Activated B cell treated with CpG ODN at 0.5 μM for 24 hours (primary cell): Measurements from ENCODE around the gene LHFPL2. TPM values are rescaled to one million over a fixed set of nuclear protein-coding genes. Genes with fewer than 3 reads are reported as not detected.

Experiments used
- ATAC-seq: fragments of 200-7000 bp; cut with Tn5 transposase; one replicate; pipeline ENCODE4 v1.10.0; 2021; ENCODE audit warnings: low read depth, mild to moderate bottlenecking, moderate library complexity
- CTCF ChIA-PET: fragments of 350-600 bp; sonication (Branson Sonifier 250); formaldehyde crosslinking; loops from one replicate; lab custom pipeline; 2021; ENCODE audit warnings: antibody characterized with exemption; lab: Charles Lee
- POLR2A ChIA-PET: fragments of 350-600 bp; sonication (Branson Sonifier 250); formaldehyde crosslinking; loops from one replicate; lab custom pipeline; 2021; ENCODE audit warnings: antibody characterized with exemption; lab: Charles Lee
- DNase-seq: peaks from one replicate; pipeline ENCODE4 v3.0.0; 2022
- H3K27ac Mint-ChIP-seq: one replicate; pipeline ENCODE4 v1.8.0; 2020; ENCODE audit warnings: mixed read lengths
- H3K27me3 Mint-ChIP-seq: one replicate; pipeline ENCODE4 v1.8.0; 2021; ENCODE audit warnings: mixed read lengths
- H3K36me3 Mint-ChIP-seq: one replicate; pipeline ENCODE4 v1.8.0; 2021; ENCODE audit warnings: low read depth, mixed read lengths
- H3K4me1 Mint-ChIP-seq: one replicate; pipeline ENCODE4 v1.8.0; 2021; ENCODE audit warnings: mixed read lengths
- H3K4me3 Mint-ChIP-seq: one replicate; pipeline ENCODE4 v1.8.0; 2020; ENCODE audit warnings: mild to moderate bottlenecking, mixed read lengths
- H3K9me3 Mint-ChIP-seq: one replicate; pipeline ENCODE4 v1.8.0; 2020; ENCODE audit warnings: mixed read lengths
- CTCF ChIP-seq: fragments of 200-600 bp; IDR thresholded peaks from one replicate; pipeline ENCODE4 v1.8.0; 2022; ENCODE audit warnings: antibody characterized with exemption, mild to moderate bottlenecking
- intact Hi-C: fragments of 100-400 bp; cut with micrococcal nuclease; formaldehyde crosslinking; loops from one replicate; pipeline ENCODE4 v1.15.1; 2024
- total RNA-seq: library from RNA; stranded (reverse); gene quantifications from 2 replicates; pipeline ENCODE4 v1.2.3, GENCODE V29; 2022

The LHFPL2 gene
- total RNA-seq, 1 donor from 2014 or later = 12.0 TPM

DNA sequence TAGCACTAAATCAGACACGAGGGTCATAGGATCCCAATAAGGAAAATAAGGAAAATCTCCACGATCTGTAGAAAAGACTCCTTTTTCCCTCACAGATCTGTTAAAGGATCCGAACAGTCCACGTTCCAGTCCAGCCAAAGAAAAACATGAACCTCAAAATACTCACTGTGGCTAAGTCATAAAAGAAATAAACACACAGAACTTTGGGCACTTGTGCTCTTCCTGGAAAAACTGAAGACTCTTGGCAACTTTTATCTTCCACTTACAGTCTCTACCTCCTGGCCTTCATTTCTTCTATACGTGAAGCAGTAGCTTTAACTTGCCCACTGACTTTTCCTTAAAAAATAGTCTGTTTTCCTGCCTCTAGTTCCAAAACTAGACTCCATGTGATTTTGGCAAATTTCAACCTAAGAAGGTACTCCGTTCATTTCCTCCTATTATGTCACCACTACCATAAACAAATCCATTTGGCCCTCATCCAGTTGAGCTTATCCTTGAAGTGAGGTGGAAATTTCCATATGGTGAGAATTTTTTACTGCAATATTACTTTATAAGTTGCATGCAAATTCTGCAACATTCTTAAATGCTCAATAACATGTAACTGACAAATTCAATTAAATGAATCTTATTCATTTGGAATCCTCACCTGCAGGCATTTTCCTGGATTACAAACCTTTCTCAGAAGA, 5.3 kb upstream of the LHFPL2 start:
- ATAC-seq = no peak
- ChIA-PET CTCF (no interaction called here), POLR2A (no interaction called here)
- H3K27me3 Mint-ChIP-seq = no peaks in the 10 kb centered on the region
- no peak for TF ChIP-seq CTCF
- DNase-seq = no peak
- H3K36me3 Mint-ChIP-seq = no peaks in the 10 kb centered on the region
- no peak overlapping the region for H3K4me3 Mint-ChIP-seq
- intact Hi-C loops = no loop called here
- H3K27ac Mint-ChIP-seq = no peak overlapping the region
- H3K9me3 Mint-ChIP-seq = no peaks in the 10 kb centered on the region
- peaks cover 6% of the 10 kb centered on the region for H3K4me1 Mint-ChIP-seq

- ATAC-seq (no peak), DNase-seq (no peak)
- peaks cover 6% of the 10 kb centered on the region for H3K4me1 Mint-ChIP-seq
- ChIA-PET CTCF (no interaction called here), POLR2A (no interaction called here)
- no peak overlapping the region for H3K27ac Mint-ChIP-seq
- no peaks in the 10 kb centered on the region for H3K9me3 Mint-ChIP-seq
- no peak for TF ChIP-seq CTCF
- H3K27me3 Mint-ChIP-seq = no peaks in the 10 kb centered on the region
- intact Hi-C loops = no loop called here
- H3K4me3 Mint-ChIP-seq = no peak overlapping the region
- H3K36me3 Mint-ChIP-seq = no peaks in the 10 kb centered on the region
Measured at GRCh38 chr5:78653031-78653430, 4.5 kb upstream of the LHFPL2 start.

DNA sequence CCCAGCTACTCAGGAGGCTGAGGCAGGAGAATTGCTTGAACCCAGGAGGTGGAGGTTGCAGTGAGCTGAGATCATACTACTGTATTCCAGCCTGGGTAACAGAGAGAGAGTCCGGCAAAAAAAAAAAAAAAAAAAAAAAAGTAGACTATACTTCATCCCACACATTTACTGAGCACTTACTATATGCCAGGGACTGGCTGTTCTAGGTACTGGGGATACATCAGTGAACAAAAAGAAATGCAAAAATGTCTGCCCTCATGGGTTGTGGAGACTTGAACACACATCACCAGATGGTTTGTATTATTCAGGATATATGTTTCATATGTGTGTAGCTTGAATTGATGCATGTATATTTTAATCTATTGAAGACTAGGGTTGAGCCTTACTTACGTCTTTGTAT, 2.9 kb upstream of the LHFPL2 start:
- intact Hi-C loops = no loop called here
- Mint-ChIP-seq H3K9me3 (no peaks in the 10 kb centered on the region), H3K36me3 (no peaks in the 10 kb centered on the region), H3K27me3 (no peaks in the 10 kb centered on the region), H3K4me3 (no peak overlapping the region), H3K27ac (no peak overlapping the region), H3K4me1 (peaks cover 18% of the 10 kb centered on the region)
- CTCF ChIA-PET = no interaction called here
- DNase-seq (no peak), ATAC-seq (no peak)
- POLR2A ChIA-PET = interaction anchor here (0.7 kb wide), 1 partner anchor 59 kb away, joined by 3 read pairs; no protein-coding TSS in a partner anchor
- no peak for TF ChIP-seq CTCF

DNA sequence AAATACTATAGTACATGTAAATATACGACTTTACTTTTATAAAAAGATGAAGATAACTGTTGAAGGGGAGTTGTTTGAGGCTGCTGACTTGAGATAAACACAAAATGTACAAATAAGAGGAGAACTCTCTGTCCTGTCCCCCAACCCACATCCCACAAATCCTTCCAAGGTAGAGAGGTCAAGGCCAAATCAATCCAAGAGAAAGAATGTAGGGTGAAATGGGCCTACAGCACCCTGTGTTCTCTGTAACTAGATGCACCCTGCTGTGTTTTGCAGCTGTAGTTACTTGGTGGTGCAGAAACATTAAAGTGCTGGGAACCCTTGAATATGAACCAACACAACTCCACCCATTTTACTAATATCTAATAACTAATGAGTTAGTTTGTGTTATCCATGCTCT, 2.0 kb upstream of the LHFPL2 start:
- DNase-seq (no peak), ATAC-seq (no peak)
- H3K27me3 Mint-ChIP-seq = no peaks in the 10 kb centered on the region
- ChIA-PET POLR2A (no interaction called here), CTCF (no interaction called here)
- peaks cover 22% of the 10 kb centered on the region for H3K4me1 Mint-ChIP-seq
- intact Hi-C loops = no loop called here
- no peaks in the 10 kb centered on the region for H3K9me3 Mint-ChIP-seq
- H3K4me3 Mint-ChIP-seq = no peak overlapping the region
- no peaks in the 10 kb centered on the region for H3K36me3 Mint-ChIP-seq
- TF ChIP-seq CTCF = no peak
- no peak overlapping the region for H3K27ac Mint-ChIP-seq

- ChIA-PET CTCF (no interaction called here), POLR2A (interaction anchor here (2.2 to 3.1 kb wide), 2 partner anchors 78 to 111 kb away, joined by 8 to 21 read pairs; no protein-coding TSS in a partner anchor)
- no peaks in the 10 kb centered on the region for H3K9me3 Mint-ChIP-seq
- intact Hi-C loops = loop anchor here (2.0 to 10.0 kb wide), 6 partner anchors 75 to 865 kb away; partner anchors contain the start of gene HOMER1
- H3K4me1 Mint-ChIP-seq = peaks cover 22% of the 10 kb centered on the region
- DNase-seq (no peak), ATAC-seq (no peak)
- no peaks in the 10 kb centered on the region for H3K36me3 Mint-ChIP-seq
- peak overlapping the region; percentile 82 for H3K4me3 Mint-ChIP-seq
- H3K27me3 Mint-ChIP-seq = no peaks in the 10 kb centered on the region
- H3K27ac Mint-ChIP-seq = peak overlapping the region; percentile 73
- TF ChIP-seq CTCF = no peak
Measured at GRCh38 chr5:78649861-78650496, 1.4 kb upstream of the LHFPL2 start.
